H1 (cell line): ENCODE data around the gene ZNF213. TPM values are rescaled to one million over a fixed set of nuclear protein-coding genes. Genes with fewer than 3 reads are reported as not detected.

Experiments
- BRCA1 ChIP-seq: IDR thresholded peaks from 2 replicates; pipeline ENCODE4 v1.6.1; 2012; ENCODE audit warnings: low read depth, low read length, improper control_type of control experiment
- CREB1 ChIP-seq: IDR thresholded peaks from 2 replicates; pipeline ENCODE4 v1.6.1; 2012; ENCODE audit warnings: inconsistent platforms
- HDAC2 ChIP-seq, 2 experiments: fragments of 300-600 bp in 1 of 2; sonication (generic) in 1 of 2; IDR thresholded peaks; 2 replicates each; pipeline ENCODE4 v1.6.1; 2011 to 2012; ENCODE audit warnings: low read depth in 2 of 2, low read length in 2 of 2, mild to moderate bottlenecking in 2 of 2, moderate library complexity in 2 of 2, borderline replicate concordance in 1 of 2, inconsistent platforms in 1 of 2
- JUN ChIP-seq: IDR thresholded peaks from 2 replicates; pipeline ENCODE4 v1.6.1; 2011; ENCODE audit warnings: low read depth, mild to moderate bottlenecking, improper control_type of control experiment, low read length
- KDM4A ChIP-seq: IDR thresholded peaks from one replicate; pipeline ENCODE4 v1.7.1; 2012; ENCODE audit warnings: low read depth, mild to moderate bottlenecking, moderate library complexity, low read length, inconsistent platforms; ENCODE audit not compliant: severe bottlenecking
- POU5F1 ChIP-seq: IDR thresholded peaks from 2 replicates; pipeline ENCODE4 v1.6.1; 2011; ENCODE audit warnings: low read depth, mild to moderate bottlenecking, low read length, moderate library complexity
- SAP30 ChIP-seq: fragments of 300-600 bp; sonication (generic); IDR thresholded peaks from 2 replicates; pipeline ENCODE4 v1.7.1; 2012; ENCODE audit warnings: low read length, moderate library complexity, mild to moderate bottlenecking, inconsistent platforms; ENCODE audit not compliant: insufficient read depth, insufficient replicate concordance
- SP4 ChIP-seq: IDR thresholded peaks from 2 replicates; pipeline ENCODE4 v1.6.1; 2012; ENCODE audit warnings: low read length, inconsistent platforms
- TBP ChIP-seq: IDR thresholded peaks from 2 replicates; pipeline ENCODE4 v1.6.1; 2011; ENCODE audit warnings: low read depth, low read length, improper control_type of control experiment
- TEAD4 ChIP-seq: IDR thresholded peaks from 2 replicates; pipeline ENCODE4 v1.6.1; 2012; ENCODE audit warnings: low read depth, low read length, inconsistent platforms, mixed read lengths
- polyA plus RNA-seq, 7 experiments: library from polyadenylated mRNA; depleted of rRNA in 3 of 7; stranded (reverse) in 5 of 7; unstranded in 2 of 7; fragments of >200 nt in 5 of 7; fragments of 200-250 nt in 2 of 7; gene quantifications; 1 replicate in 5 of 7; 2 replicates in 1 of 7; 4 replicates in 1 of 7; pipeline versions ENCODE4 v1.2.1 to v1.2.3, GENCODE V29; 2011 to 2013; ENCODE audit warnings: missing spikeins in 2 of 7, mixed read lengths in 2 of 7
- total RNA-seq: library from RNA; stranded (reverse); fragmentation: NEBNext Ultra II Directional; extraction: Animal tissue kit (Norgen Biotek cat#: 25700); gene quantifications from 2 replicates; pipeline ENCODE4 v1.2.1, GENCODE V29; 2021

The ZNF213 gene
- total and polyA plus RNA-seq, 2 of the 8 experiments (the other 6 are each of a cell fraction or from before 2014, with no cell fraction given), result 1.6 to 6.9 TPM

DNA sequence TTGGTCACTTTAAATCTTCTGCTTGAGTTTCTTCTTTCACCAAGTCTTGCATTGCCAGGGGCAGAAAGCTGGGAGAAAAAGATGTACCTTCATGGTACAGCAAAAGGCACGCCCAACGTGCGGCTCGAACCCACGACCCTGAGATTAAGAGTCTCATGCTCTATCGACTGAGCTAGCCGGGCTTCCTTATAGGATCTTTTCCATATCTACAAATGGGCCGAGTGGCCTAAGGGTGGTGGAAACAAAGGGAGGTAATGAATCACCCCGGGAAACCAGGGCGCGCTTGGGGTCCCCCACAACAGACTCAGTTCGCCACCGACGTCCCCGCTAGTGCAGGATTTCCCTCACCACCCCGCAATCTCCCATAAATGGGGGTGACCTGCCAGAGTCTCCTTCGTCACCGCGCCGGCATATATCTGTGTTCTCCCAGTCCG, 45.6 kb downstream of the ZNF213 start (continued):
- no peak for TF ChIP-seq CREB1
- no peak for TF ChIP-seq HDAC2 (IDR thresholded peaks at IDR 0.05; ENCODE audit: borderline replicate concordance in 1 of 2, low read depth in 2 of 2, low read length in 2 of 2)
- TF ChIP-seq BRCA1, result no peak
- TF ChIP-seq POU5F1, result 0 out of 2 replicates have a peak, but pooled peaks have one; percentile 24
- TF ChIP-seq SP4, result no peak
- no peak for TF ChIP-seq JUN
- TF ChIP-seq TEAD4, result 0 out of 2 replicates have a peak, but pooled peaks have one; percentile 34
- TF ChIP-seq KDM4A, result peak; percentile 30
- peak; percentile 99 for TF ChIP-seq TBP
- TF ChIP-seq SAP30, result no peak
